Mesenchymal stem cell (in vitro differentiated cells and primary cell): Measurements from ENCODE around the gene SOD3.

ENCODE experiments used
- DNase-seq: peaks from one replicate; pipeline ENCODE4 v3.0.0-alpha.2; 2013
- H2AFZ ChIP-seq: one replicate; pipeline ENCODE4 v1.6.1; 2013; ENCODE audit warnings: low read depth, mild to moderate bottlenecking, control low read depth, inconsistent platforms, low read length, moderate library complexity
- H2AK5ac ChIP-seq: 2 replicates; pipeline ENCODE4 v1.6.1; 2013; ENCODE audit warnings: low read length, moderate library complexity, mild to moderate bottlenecking, inconsistent platforms; ENCODE audit not compliant: severe bottlenecking
- H2BK120ac ChIP-seq: one replicate; pipeline ENCODE4 v1.6.1; 2013; ENCODE audit warnings: low read depth, mild to moderate bottlenecking, inconsistent platforms, low read length, moderate library complexity
- H2BK12ac ChIP-seq, 2 experiments: one replicate each; pipeline ENCODE4 v1.6.1; 2013; ENCODE audit warnings: inconsistent platforms in 2 of 2, low read length in 2 of 2, mild to moderate bottlenecking in 2 of 2, moderate library complexity in 2 of 2, control low read depth in 1 of 2
- H2BK15ac ChIP-seq: one replicate; pipeline ENCODE4 v1.6.1; 2013; ENCODE audit warnings: mild to moderate bottlenecking, low read depth, inconsistent platforms; ENCODE audit not compliant: poor library complexity, severe bottlenecking
- H2BK5ac ChIP-seq: 2 replicates; pipeline ENCODE4 v1.6.1; 2013; ENCODE audit warnings: low read depth, mild to moderate bottlenecking, low read length, control low read depth, inconsistent platforms; ENCODE audit not compliant: poor library complexity, severe bottlenecking
- H3K14ac ChIP-seq, 2 experiments: one replicate each; pipeline ENCODE4 v1.6.1; 2013; ENCODE audit warnings: inconsistent platforms in 2 of 2, low read length in 2 of 2, control low read depth in 1 of 2, mild to moderate bottlenecking in 1 of 2, moderate library complexity in 1 of 2
- H3K18ac ChIP-seq, 2 experiments: one replicate each; pipeline ENCODE4 v1.6.1; 2013; ENCODE audit warnings: inconsistent platforms in 2 of 2, low read length in 2 of 2, control low read depth in 1 of 2, low read depth in 1 of 2, mild to moderate bottlenecking in 1 of 2
- H3K23ac ChIP-seq, 2 experiments: one replicate each; pipeline ENCODE4 v1.6.1; 2013; ENCODE audit warnings: inconsistent platforms in 2 of 2, low read length in 2 of 2, mild to moderate bottlenecking in 2 of 2, moderate library complexity in 2 of 2, control low read depth in 1 of 2
- H3K27ac ChIP-seq: 2 replicates; pipeline ENCODE4 v1.5.1; 2013; ENCODE audit warnings: mild to moderate bottlenecking, moderate library complexity, low read length, control low read depth, inconsistent platforms; ENCODE audit not compliant: poor library complexity, severe bottlenecking
- H3K27me3 ChIP-seq, 2 experiments: 2 replicates each; pipeline versions ENCODE4 v1.6.1 to v1.7.0; 2013; ENCODE audit warnings: low read length in 2 of 2, mild to moderate bottlenecking in 2 of 2, moderate library complexity in 2 of 2, control low read depth in 1 of 2, inconsistent platforms in 1 of 2; ENCODE audit not compliant: control insufficient read depth in 1 of 2, insufficient read depth in 1 of 2
- H3K36me3 ChIP-seq, 2 experiments: 2 replicates each; pipeline versions ENCODE4 v1.6.1 to v1.7.0; 2013; ENCODE audit warnings: low read length in 2 of 2, control low read depth in 1 of 2, inconsistent platforms in 1 of 2, low read depth in 1 of 2, mild to moderate bottlenecking in 1 of 2; ENCODE audit not compliant: insufficient read depth in 2 of 2, control insufficient read depth in 1 of 2
- H3K4ac ChIP-seq, 2 experiments: one replicate each; pipeline ENCODE4 v1.6.1; 2013; ENCODE audit warnings: inconsistent platforms in 2 of 2, low read length in 2 of 2, mild to moderate bottlenecking in 2 of 2, moderate library complexity in 2 of 2, control low read depth in 1 of 2, low read depth in 1 of 2
- H3K4me1 ChIP-seq: 2 replicates; pipeline ENCODE4 v1.6.1; 2013; ENCODE audit warnings: low read depth, low read length, control low read depth; ENCODE audit not compliant: control insufficient read depth, insufficient read depth
- H3K4me2 ChIP-seq: 2 replicates; pipeline ENCODE4 v1.6.1; 2013; ENCODE audit warnings: low read length, mild to moderate bottlenecking, inconsistent platforms; ENCODE audit not compliant: poor library complexity, severe bottlenecking
- H3K4me3 ChIP-seq, 2 experiments: 2 replicates each; pipeline versions ENCODE4 v1.5.1 to v1.7.0; 2013; ENCODE audit warnings: low read length in 2 of 2, mild to moderate bottlenecking in 2 of 2, control low read depth in 1 of 2, low read depth in 1 of 2; ENCODE audit not compliant: insufficient read depth in 1 of 2
- H3K79me1 ChIP-seq: replicated peaks from 2 replicates; pipeline ENCODE4 v1.6.1; 2013; ENCODE audit warnings: mild to moderate bottlenecking, control low read depth, low read length, inconsistent platforms; ENCODE audit not compliant: poor library complexity, severe bottlenecking
- H3K9ac ChIP-seq: 2 replicates; pipeline ENCODE4 v1.7.0; 2013; ENCODE audit warnings: mild to moderate bottlenecking, low read length, moderate library complexity
- H3K9me3 ChIP-seq: 2 replicates; pipeline ENCODE4 v1.7.0; 2013; ENCODE audit warnings: mild to moderate bottlenecking, low read length; ENCODE audit not compliant: control insufficient read depth
- H4K8ac ChIP-seq: one replicate; pipeline ENCODE4 v1.6.1; 2013; ENCODE audit warnings: inconsistent platforms, mild to moderate bottlenecking, low read length, moderate library complexity
- H4K91ac ChIP-seq: one replicate; pipeline ENCODE4 v1.6.1; 2013; ENCODE audit warnings: mild to moderate bottlenecking, low read length, inconsistent platforms
- WGBS: methylation state at CpG from one replicate; pipeline ENCODE4 v1.1.7; 2013; ENCODE audit warnings: mixed read lengths; 5-methylcytosine and 5-hydroxymethylcytosine counted together

Gene SOD3

DNA sequence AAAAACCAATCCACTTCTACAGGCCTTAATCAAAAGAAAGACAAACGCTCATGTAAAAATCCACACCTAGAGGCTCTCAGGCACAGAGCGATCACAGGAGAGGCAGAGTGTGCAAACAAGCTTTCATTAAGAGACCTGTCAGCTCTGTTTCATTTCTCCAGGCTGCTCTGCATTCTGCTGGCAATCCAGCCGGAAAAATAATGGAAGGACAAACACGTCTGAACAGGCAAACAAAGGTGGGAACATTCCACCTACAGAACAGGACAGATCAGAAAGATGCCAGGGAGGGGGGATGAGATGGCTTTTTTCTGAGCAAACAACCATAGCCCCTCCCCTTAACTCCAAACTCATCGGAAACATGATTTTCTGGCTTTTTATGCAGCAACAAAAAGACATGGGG, 9.7 kb downstream of the SOD3 start:
- Histone ChIP-seq H3K14ac (no peak overlapping the region), H3K4ac (no peak overlapping the region), H2AK5ac (no peak overlapping the region), H3K4me3 (no peak overlapping the region), H2BK15ac (no peak overlapping the region), H4K91ac (no peak overlapping the region), H2BK5ac (no peak overlapping the region), H2BK12ac (no peak overlapping the region), H4K8ac (no peak overlapping the region), H3K18ac (no peak overlapping the region), H3K9me3 (no peaks in the 10 kb centered on the region), H3K79me1 (no peaks in the 10 kb centered on the region), H2AFZ (no peak overlapping the region), H3K36me3 (peaks cover 7 to 26% of the 10 kb centered on the region in 2 experiments), H3K27ac (no peak overlapping the region), H3K23ac (no peak overlapping the region), H3K27me3 (peaks cover 0 to 27% of the 10 kb centered on the region in 2 experiments), H3K4me1 (peaks cover 7% of the 10 kb centered on the region), H2BK120ac (no peak overlapping the region), H3K9ac (no peak overlapping the region), H3K4me2 (no peak overlapping the region)
- 90% methylated on average over 5 of the region's 5 CpGs for WGBS
- no peak for DNase-seq

DNA sequence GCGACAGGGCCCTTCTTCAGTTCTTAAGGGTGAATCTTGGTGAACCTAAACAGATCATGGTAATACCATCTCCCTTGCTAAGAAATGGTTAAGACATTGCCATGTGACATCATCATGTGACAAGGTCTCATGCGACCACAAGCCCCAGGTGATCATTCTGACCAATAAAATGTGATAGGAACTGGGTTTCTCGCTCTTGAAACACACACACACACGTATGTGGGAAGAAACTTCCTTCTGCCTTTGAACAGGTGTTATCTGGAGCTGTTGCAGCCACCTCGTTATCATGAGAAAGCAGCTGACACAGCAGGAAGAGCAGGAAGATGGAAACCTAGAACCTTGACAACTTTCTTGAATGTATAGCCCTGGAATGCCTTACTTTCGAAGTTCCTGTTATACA, 10.2 kb downstream of the SOD3 start:
- Histone ChIP-seq H4K91ac (no peak overlapping the region), H3K4ac (no peak overlapping the region), H3K4me3 (no peak overlapping the region), H3K79me1 (no peaks in the 10 kb centered on the region), H3K18ac (no peak overlapping the region), H3K4me2 (no peak overlapping the region), H2BK15ac (no peak overlapping the region), H3K14ac (no peak overlapping the region), H3K36me3 (peaks cover 7 to 26% of the 10 kb centered on the region in 2 experiments), H2AK5ac (no peak overlapping the region), H3K27ac (no peak overlapping the region), H3K9ac (no peak overlapping the region), H3K9me3 (no peaks in the 10 kb centered on the region), H2AFZ (no peak overlapping the region), H2BK5ac (no peak overlapping the region), H2BK120ac (no peak overlapping the region), H4K8ac (no peak overlapping the region), H2BK12ac (no peak overlapping the region), H3K23ac (no peak overlapping the region), H3K27me3 (peaks cover 0 to 22% of the 10 kb centered on the region in 2 experiments), H3K4me1 (peaks cover 2% of the 10 kb centered on the region)
- DNase-seq = no peak
- 87% methylated on average over 5 of the region's 6 CpGs for WGBS

GRCh38 chr4:24806206-24806990, 11.0 kb downstream of the SOD3 start:
- no peak overlapping the region for H3K4ac ChIP-seq
- no peak overlapping the region for H3K18ac ChIP-seq
- H3K79me1 ChIP-seq = no peaks in the 10 kb centered on the region
- H4K91ac ChIP-seq = no peak overlapping the region
- no peaks in the 10 kb centered on the region for H3K9me3 ChIP-seq
- H3K4me2 ChIP-seq = no peak overlapping the region
- H3K4me3 ChIP-seq = no peak overlapping the region
- H2AFZ ChIP-seq = no peak overlapping the region
- no peak for DNase-seq
- H3K14ac ChIP-seq = no peak overlapping the region
- no peak overlapping the region for H2BK12ac ChIP-seq
- H2BK15ac ChIP-seq = no peak overlapping the region
- WGBS = 92% methylated on average over 11 of the region's 11 CpGs
- H3K27me3 ChIP-seq = peaks cover 0 to 14% of the 10 kb centered on the region in 2 experiments
- H2AK5ac ChIP-seq = no peak overlapping the region
- no peak overlapping the region for H3K9ac ChIP-seq
- H3K27ac ChIP-seq = no peak overlapping the region
- H2BK5ac ChIP-seq = no peak overlapping the region
- no peak overlapping the region for H4K8ac ChIP-seq
- no peak overlapping the region for H2BK120ac ChIP-seq
- H3K4me1 ChIP-seq = peaks cover 2% of the 10 kb centered on the region
- H3K23ac ChIP-seq = no peak overlapping the region
- peaks cover 7 to 26% of the 10 kb centered on the region in 2 experiments for H3K36me3 ChIP-seq

DNA sequence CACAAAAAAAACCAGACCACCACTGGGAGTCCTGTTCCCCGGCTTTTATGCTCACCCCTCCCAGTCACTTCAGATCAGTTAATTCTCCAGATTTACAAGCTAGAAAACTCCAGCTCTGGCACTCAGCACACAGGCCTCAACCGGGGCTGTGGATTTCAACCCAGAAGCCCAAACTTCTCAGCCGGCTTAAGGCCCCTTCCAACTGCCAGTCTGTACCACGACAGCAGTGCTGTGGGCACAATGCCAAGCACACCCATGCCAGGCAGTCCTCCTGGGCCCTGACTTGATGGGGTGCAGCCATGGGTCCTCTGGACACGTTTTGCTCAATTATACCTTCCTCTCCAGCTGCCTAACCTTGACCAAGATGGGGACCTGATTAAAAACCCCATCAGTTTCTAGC, 12.2 kb downstream of the SOD3 start:
- no peaks in the 10 kb centered on the region for H3K79me1 ChIP-seq
- no peak overlapping the region for H2BK15ac ChIP-seq
- H3K9ac ChIP-seq = no peak overlapping the region
- peaks cover 7 to 36% of the 10 kb centered on the region in 2 experiments for H3K36me3 ChIP-seq
- no peak overlapping the region for H2BK5ac ChIP-seq
- H2BK12ac ChIP-seq = no peak overlapping the region
- no peak overlapping the region for H3K4ac ChIP-seq
- H3K4me2 ChIP-seq = no peak overlapping the region
- H3K14ac ChIP-seq = no peak overlapping the region
- no peak overlapping the region for H3K23ac ChIP-seq
- no peak overlapping the region for H3K18ac ChIP-seq
- H3K27me3 ChIP-seq = peaks cover 0 to 2% of the 10 kb centered on the region in 2 experiments
- H2AK5ac ChIP-seq = no peak overlapping the region
- no peak for DNase-seq
- H3K9me3 ChIP-seq = no peaks in the 10 kb centered on the region
- no peak overlapping the region for H2BK120ac ChIP-seq
- 75% methylated on average over 5 of the region's 5 CpGs for WGBS
- no peak overlapping the region for H3K27ac ChIP-seq
- H4K91ac ChIP-seq = no peak overlapping the region
- no peak overlapping the region for H2AFZ ChIP-seq
- peaks cover 2% of the 10 kb centered on the region for H3K4me1 ChIP-seq
- no peak overlapping the region for H4K8ac ChIP-seq
- H3K4me3 ChIP-seq = no peak overlapping the region
